Mesendoderm (in vitro differentiated cells): ENCODE results near the gene GALNS.
"Not testable (repeated sequence)": the region's sequence is repeated elsewhere in the genome, so short reads cannot be mapped to it uniquely, and the experiment has no call there.

ENCODE experiments used
- DNase-seq: peaks from one replicate; pipeline ENCODE4 v3.0.0; 2013
- H2AK5ac ChIP-seq: 2 replicates; pipeline ENCODE4 v1.6.1; 2013; ENCODE audit warnings: low read length, inconsistent platforms
- H2BK120ac ChIP-seq: 2 replicates; pipeline ENCODE4 v1.6.1; 2013; ENCODE audit warnings: low read depth, mild to moderate bottlenecking, low read length, moderate library complexity, mixed read lengths
- H2BK15ac ChIP-seq: replicated peaks from 2 replicates; pipeline ENCODE4 v1.6.1; 2013; ENCODE audit warnings: low read depth, mild to moderate bottlenecking, moderate library complexity
- H2BK5ac ChIP-seq: 2 replicates; pipeline ENCODE4 v1.6.1; 2013; ENCODE audit warnings: low read length, inconsistent platforms
- H3K18ac ChIP-seq: 2 replicates; pipeline ENCODE4 v1.6.1; 2013; ENCODE audit warnings: mild to moderate bottlenecking, low read length, mixed read lengths
- H3K23ac ChIP-seq: one replicate; pipeline ENCODE4 v1.6.1; 2013; ENCODE audit warnings: low read length
- H3K27ac ChIP-seq: 2 replicates; pipeline ENCODE4 v1.5.1; 2013; ENCODE audit warnings: low read depth, mild to moderate bottlenecking, inconsistent platforms, low read length, moderate library complexity
- H3K27me3 ChIP-seq: 2 replicates; pipeline ENCODE4 v1.6.1; 2013; ENCODE audit warnings: low read length, control low read depth, mild to moderate bottlenecking, inconsistent platforms; ENCODE audit not compliant: insufficient read depth, poor library complexity
- H3K36me3 ChIP-seq: 2 replicates; pipeline ENCODE4 v1.6.1; 2013; ENCODE audit warnings: low read length, inconsistent platforms; ENCODE audit not compliant: control insufficient read depth, insufficient read depth
- H3K4ac ChIP-seq: one replicate; pipeline ENCODE4 v1.6.1; 2013; ENCODE audit warnings: low read depth, mild to moderate bottlenecking, low read length, moderate library complexity
- H3K4me1 ChIP-seq: 2 replicates; pipeline ENCODE4 v1.6.1; 2013; ENCODE audit warnings: low read depth, low read length, inconsistent platforms; ENCODE audit not compliant: control insufficient read depth
- H3K4me2 ChIP-seq: 2 replicates; pipeline ENCODE4 v1.6.1; 2013; ENCODE audit warnings: low read length
- H3K4me3 ChIP-seq: 2 replicates; pipeline ENCODE4 v1.5.1; 2013; ENCODE audit warnings: mild to moderate bottlenecking, low read length
- H3K56ac ChIP-seq: one replicate; pipeline ENCODE4 v1.6.1; 2013; ENCODE audit warnings: low read length
- H3K79me1 ChIP-seq: 2 replicates; pipeline ENCODE4 v1.6.1; 2013; ENCODE audit warnings: low read length, inconsistent platforms
- H3K79me2 ChIP-seq: 2 replicates; pipeline ENCODE4 v1.6.1; 2013; ENCODE audit warnings: mild to moderate bottlenecking, low read length; ENCODE audit not compliant: control insufficient read depth, insufficient read depth
- H3K9ac ChIP-seq: 2 replicates; pipeline ENCODE4 v1.6.1; 2013; ENCODE audit warnings: low read length, inconsistent platforms
- H4K5ac ChIP-seq: one replicate; pipeline ENCODE4 v1.6.1; 2013; ENCODE audit warnings: low read length
- H4K8ac ChIP-seq: one replicate; pipeline ENCODE4 v1.6.1; 2013; ENCODE audit warnings: low read depth, mild to moderate bottlenecking, control low read depth, low read length, moderate library complexity
- WGBS: extraction: QIAGEN DNeasy Blood & Tissue Kit; methylation state at CpG from one replicate; pipeline ENCODE4 v1.1.7; 2013; ENCODE audit warnings: low lambda C conversion rate, missing lambda C conversion rate; ENCODE audit not compliant: insufficient coverage; ENCODE audit errors: extremely low coverage; 5-methylcytosine and 5-hydroxymethylcytosine counted together

The GALNS gene

DNA sequence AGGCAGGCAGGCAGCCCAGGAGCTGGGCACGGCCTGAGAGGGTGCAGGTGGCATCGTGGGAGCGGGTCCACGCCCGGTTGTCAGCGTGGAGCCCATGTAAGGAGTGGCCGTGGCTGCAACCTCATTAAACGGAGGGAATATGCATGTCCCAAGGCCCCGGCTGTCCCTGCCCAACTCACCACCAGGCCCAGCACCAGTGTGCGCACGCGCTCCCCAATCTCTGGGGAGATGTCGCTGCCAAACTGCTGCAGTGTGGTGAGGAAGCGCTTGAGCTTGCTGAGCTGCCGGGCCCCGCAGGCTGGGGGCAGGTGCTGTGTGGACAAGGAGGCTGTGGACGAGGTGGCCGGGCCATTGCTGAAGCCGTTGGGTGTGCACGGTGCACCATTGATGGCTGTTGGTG, 35.3 kb upstream of the GALNS start:
- Histone ChIP-seq H2BK5ac (no peak overlapping the region), H2AK5ac (no peak overlapping the region), H3K18ac (no peak overlapping the region), H3K27ac (no peak overlapping the region), H3K36me3 (no peaks in the 10 kb centered on the region), H3K4me3 (no peak overlapping the region), H3K4me1 (no peaks in the 10 kb centered on the region), H3K27me3 (no peaks in the 10 kb centered on the region), H3K9ac (no peak overlapping the region), H4K5ac (no peak overlapping the region), H2BK120ac (no peak overlapping the region), H3K79me1 (no peaks in the 10 kb centered on the region), H3K79me2 (no peaks in the 10 kb centered on the region), H3K56ac (no peak overlapping the region), H3K4ac (no peak overlapping the region), H3K4me2 (no peak overlapping the region), H2BK15ac (no peak overlapping the region), H4K8ac (no peak overlapping the region), H3K23ac (no peak overlapping the region)
- no CpG with 5 or more reads among the region's 20 CpGs for WGBS
- DNase-seq = no peak

- H3K79me2 ChIP-seq = no peaks in the 10 kb centered on the region
- no peak overlapping the region for H2BK15ac ChIP-seq
- H4K5ac ChIP-seq = no peak overlapping the region
- H3K4me1 ChIP-seq = no peaks in the 10 kb centered on the region
- no peak overlapping the region for H3K18ac ChIP-seq
- H2BK120ac ChIP-seq = no peak overlapping the region
- H2BK5ac ChIP-seq = no peak overlapping the region
- H3K27ac ChIP-seq = no peak overlapping the region
- no CpG with 5 or more reads among the region's 16 CpGs for WGBS
- H3K27me3 ChIP-seq = no peaks in the 10 kb centered on the region
- H3K4ac ChIP-seq = no peak overlapping the region
- no peak overlapping the region for H2AK5ac ChIP-seq
- H3K9ac ChIP-seq = no peak overlapping the region
- H4K8ac ChIP-seq = no peak overlapping the region
- H3K4me2 ChIP-seq = no peak overlapping the region
- DNase-seq = no peak
- H3K4me3 ChIP-seq = no peak overlapping the region
- H3K56ac ChIP-seq = no peak overlapping the region
- H3K36me3 ChIP-seq = no peaks in the 10 kb centered on the region
- no peak overlapping the region for H3K23ac ChIP-seq
- H3K79me1 ChIP-seq = no peaks in the 10 kb centered on the region
These were observed 34.3 kb upstream of the GALNS start for GRCh38 chr16:88891083-88891482.

- not testable (repeated sequence) for H4K8ac ChIP-seq, H3K4me3 ChIP-seq, H3K9ac ChIP-seq, H3K79me1 ChIP-seq, H3K79me2 ChIP-seq, H3K27ac ChIP-seq, H3K23ac ChIP-seq, H2BK15ac ChIP-seq, H2AK5ac ChIP-seq, H3K36me3 ChIP-seq, H3K56ac ChIP-seq, H2BK5ac ChIP-seq, H3K18ac ChIP-seq, H3K4me2 ChIP-seq, H3K4me1 ChIP-seq, H4K5ac ChIP-seq, H3K27me3 ChIP-seq, H3K4ac ChIP-seq, DNase-seq, H2BK120ac ChIP-seq
- WGBS = no CpG with 5 or more reads among the region's 48 CpGs
These were observed 33.1 kb upstream of the GALNS start for GRCh38 chr16:88889702-88890352.

DNA sequence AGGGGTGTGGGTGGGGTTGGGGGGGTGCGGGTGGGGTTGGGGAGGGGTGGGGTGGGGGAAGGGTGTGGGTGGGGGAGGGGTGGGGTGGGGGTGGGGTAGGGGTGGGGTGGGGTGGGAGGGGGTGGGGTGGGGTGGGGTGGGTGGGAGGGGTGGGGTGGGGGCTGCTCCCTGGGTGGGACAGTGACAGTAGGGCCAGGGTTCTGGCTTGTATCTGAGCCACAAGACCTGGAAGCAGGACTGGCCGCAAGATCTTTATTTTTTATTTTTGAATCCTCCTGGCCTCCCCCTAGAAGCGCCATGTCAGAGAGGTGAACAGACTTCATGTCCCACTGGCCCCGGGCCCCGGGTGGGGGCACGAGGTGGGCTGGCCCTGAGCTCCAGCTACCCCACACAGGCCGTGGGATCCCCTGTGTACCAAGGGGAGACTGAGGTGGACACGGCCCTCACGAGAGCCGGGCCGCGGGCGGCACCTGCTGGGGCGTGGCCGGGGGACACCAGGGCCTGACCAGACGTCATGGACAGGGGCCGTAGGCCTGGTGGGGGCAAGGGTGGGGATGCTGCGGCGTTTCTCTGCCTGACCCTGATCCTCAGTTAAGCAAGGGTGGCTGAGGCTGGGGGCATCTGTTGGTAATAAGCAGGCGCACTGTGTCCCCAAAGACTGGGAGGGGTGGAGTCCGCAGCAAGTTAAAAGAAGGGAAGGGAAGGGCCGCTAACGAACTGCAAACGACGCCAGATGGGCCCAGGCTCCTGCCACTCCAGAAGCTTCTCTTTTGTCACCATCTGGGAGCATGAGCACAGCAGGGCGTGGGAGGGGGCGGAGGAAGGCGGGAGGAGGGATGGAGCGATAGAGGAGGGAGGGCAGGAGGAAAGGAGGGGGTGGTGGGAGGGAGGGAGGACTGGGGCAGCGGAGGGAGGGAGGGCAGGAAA, 32.0 kb upstream of the GALNS start:
- no peak overlapping the region for H3K9ac ChIP-seq
- H4K5ac ChIP-seq = no peak overlapping the region
- H3K27me3 ChIP-seq = no peaks in the 10 kb centered on the region
- WGBS = no CpG with 5 or more reads among the region's 30 CpGs
- no peak overlapping the region for H2AK5ac ChIP-seq
- no peak overlapping the region for H3K4me2 ChIP-seq
- H2BK120ac ChIP-seq = no peak overlapping the region
- no peaks in the 10 kb centered on the region for H3K79me2 ChIP-seq
- H4K8ac ChIP-seq = no peak overlapping the region
- no peak overlapping the region for H3K27ac ChIP-seq
- H3K4ac ChIP-seq = no peak overlapping the region
- H3K36me3 ChIP-seq = no peaks in the 10 kb centered on the region
- no peak overlapping the region for H2BK5ac ChIP-seq
- H3K18ac ChIP-seq = no peak overlapping the region
- DNase-seq = peak; percentile 23
- no peak overlapping the region for H3K56ac ChIP-seq
- H3K4me1 ChIP-seq = no peaks in the 10 kb centered on the region
- no peak overlapping the region for H3K4me3 ChIP-seq
- no peak overlapping the region for H2BK15ac ChIP-seq
- H3K23ac ChIP-seq = no peak overlapping the region
- H3K79me1 ChIP-seq = no peaks in the 10 kb centered on the region

GRCh38 chr16:88888057-88888456, 31.3 kb upstream of the GALNS start:
- no peak overlapping the region for H3K4me2 ChIP-seq
- no peak overlapping the region for H2AK5ac ChIP-seq
- H4K8ac ChIP-seq = no peak overlapping the region
- no peak overlapping the region for H3K9ac ChIP-seq
- H3K56ac ChIP-seq = no peak overlapping the region
- no peak overlapping the region for H3K23ac ChIP-seq
- no peaks in the 10 kb centered on the region for H3K36me3 ChIP-seq
- no CpG with 5 or more reads among the region's 14 CpGs for WGBS
- no peak for DNase-seq
- H3K79me2 ChIP-seq = no peaks in the 10 kb centered on the region
- H3K4ac ChIP-seq = no peak overlapping the region
- no peaks in the 10 kb centered on the region for H3K79me1 ChIP-seq
- H2BK5ac ChIP-seq = no peak overlapping the region
- no peak overlapping the region for H4K5ac ChIP-seq
- no peak overlapping the region for H3K18ac ChIP-seq
- no peak overlapping the region for H3K27ac ChIP-seq
- H3K4me1 ChIP-seq = no peaks in the 10 kb centered on the region
- H3K27me3 ChIP-seq = no peaks in the 10 kb centered on the region
- no peak overlapping the region for H2BK120ac ChIP-seq
- H2BK15ac ChIP-seq = no peak overlapping the region
- H3K4me3 ChIP-seq = no peak overlapping the region
